Activated naive CD4-positive, alpha-beta T cell (primary cell): ENCODE data around the gene LDB3.

ENCODE experiments used
- DNase-seq, 4 experiments: peaks; one replicate each; lab custom pipeline; 2025; lab: John Stamatoyannopoulos, UW

Gene LDB3

DNA sequence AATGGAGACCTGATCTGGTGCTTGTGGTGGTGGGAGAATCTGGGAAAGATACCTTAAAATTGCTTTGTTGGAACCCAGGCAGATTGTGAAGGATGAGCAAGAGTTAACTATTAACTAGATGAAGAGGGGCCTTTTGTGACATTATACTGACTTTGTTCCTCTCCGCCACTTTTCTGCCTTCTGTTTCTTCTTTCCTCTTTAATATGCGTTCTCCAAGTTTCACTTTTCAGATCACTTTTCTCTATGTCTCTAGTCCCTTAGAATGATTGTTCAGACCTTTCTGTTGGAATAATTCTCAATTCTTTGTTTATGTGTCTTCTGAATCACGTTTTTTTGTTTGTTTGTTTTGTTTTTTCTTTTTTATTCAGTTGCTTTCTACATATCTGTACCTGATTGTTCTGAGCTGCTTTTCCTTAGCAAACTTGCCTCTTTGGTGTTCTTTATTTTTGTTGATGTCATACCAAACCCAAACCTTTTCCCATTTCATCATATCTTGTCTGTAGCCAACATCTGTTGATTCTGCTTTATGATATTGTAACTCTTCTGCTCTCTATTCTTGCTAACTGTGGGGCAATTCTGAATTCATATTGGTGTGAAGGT is 90.9 kb downstream of the LDB3 start:
- DNase-seq = no peak

DNA sequence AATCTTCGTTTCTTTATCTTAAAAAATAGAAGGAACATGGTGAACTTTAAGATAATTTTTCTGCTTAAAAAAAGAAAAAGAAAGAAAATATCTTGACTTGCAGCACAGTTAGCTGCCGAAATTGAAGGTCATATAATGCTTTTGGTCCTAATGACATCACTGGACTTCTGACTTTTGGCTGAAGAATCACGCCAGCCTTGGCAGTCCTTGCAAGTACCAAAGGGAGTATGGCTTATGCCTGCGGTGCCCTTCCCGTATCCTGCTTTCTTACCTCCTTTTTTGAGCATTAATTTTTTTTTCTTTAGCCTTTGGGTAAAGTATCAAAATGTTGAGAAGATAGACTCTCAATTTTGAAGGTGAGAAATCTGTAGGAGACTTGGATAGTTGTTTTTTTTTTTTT is 95.1 kb downstream of the LDB3 start:
- no peak for DNase-seq

DNA sequence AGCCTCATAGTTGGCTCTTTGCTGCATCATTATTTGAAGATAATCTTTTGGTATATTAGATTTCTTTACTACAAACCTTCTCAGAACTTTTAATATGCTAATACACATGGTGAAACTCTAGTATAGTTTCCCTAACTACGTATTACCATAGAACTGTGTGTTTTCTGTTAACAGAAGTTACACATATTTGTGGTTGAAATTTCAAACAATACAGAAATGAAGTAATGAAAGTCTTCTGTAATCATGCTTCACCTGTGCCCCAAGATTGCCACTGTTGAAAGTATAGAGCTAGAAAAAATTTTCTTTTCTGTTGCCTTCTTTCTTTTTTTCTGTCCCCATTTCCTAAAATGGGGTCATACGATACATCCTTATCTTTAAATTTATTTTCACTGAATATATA is 97.2 kb downstream of the LDB3 start:
- DNase-seq = no peak

DNA sequence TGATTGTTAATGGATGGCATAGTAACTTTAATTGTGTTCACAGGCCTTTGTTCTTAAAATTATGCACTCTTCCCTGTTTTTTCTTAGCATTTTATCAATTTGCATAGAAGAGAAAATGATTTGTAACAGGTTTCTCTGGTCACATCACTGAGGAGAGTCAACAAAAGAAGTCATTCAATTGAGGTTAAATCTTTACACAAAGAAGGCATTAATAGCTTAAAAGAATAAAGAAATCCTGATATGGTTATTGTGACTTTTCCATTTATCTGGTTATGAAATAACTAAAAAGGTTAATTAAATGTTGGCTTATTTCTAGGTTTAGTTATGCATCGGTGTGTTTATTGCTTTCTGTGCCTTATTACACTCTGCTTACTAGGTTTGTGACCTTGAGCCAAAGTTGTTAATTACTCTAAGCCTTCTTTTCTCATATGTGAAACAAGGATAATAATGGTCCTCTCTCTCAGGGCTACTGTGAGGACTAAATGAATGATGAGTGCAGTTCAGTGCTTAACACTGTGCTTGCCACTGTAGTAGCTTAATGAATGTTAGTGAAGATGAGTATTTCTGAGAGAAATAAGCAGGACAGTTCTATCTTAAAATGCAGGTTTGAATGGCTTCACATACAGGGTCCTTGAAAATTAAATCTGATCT is 100.2 kb downstream of the LDB3 start:
- no peak for DNase-seq

DNA sequence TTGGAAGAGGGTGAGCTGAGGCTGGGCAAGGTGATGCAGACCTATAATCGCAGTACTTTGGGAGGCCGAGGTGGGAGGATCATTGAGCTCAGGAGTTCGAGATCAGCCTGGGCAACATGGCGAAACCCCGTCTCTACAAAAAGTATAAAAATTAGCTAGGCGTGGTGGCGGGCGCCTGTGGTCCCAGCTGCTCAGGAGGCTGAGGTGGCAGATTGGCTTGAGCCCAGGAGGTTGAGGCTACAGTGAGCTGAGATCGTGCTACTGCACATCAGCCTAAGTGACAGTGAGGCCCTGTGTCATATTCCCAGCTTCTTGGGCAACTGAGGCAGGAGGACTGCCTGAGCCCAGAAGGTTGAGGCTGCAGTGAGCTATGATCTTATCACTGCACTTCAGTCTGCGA is 101.7 kb downstream of the LDB3 start:
- DNase-seq = no peak

DNA sequence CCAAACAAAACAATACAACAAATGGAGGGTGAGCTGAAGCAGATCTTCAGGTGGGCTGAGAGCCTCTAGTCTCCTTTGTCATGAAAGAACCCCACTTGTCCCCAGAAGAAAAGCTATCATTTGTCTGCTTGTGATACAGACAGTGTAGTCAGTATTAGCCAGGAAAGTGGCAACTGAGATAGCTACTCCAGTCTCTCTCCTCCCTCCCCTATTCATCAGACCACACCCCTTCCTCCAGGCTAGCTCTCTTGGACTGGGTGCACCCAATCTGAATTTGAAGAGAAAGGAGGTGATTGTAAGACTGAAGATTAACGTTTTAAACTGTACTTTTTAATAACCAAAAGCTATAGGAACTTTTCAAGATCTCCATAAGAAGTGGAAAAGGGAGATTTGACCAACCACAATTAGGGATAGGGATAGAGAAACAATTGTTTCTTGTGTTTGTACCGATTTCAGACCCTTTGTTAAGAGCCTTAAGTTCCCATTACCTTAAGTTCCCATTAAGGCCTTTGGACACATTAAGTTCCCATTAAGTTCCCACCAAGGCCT is 102.2 kb downstream of the LDB3 start:
- no peak for DNase-seq

DNA sequence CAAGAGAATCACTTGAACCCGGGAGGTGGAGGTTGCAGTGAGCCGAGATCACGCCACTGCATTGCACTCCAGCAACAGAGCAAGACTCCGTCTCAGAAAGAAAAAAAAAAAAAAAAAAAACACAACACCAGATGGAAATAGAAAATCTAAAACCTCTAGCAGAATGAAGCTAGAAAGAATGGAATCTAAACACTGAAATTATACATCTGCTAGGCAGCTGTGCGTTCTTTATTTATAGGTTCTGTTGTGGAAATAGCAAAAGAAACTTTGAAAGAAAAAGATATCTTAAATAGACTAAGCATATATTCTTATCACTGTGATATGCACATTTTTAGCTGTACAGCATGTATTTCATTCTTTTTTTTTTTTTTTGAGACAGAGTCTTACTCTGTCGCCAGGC is 105.2 kb downstream of the LDB3 start:
- DNase-seq = no peak

DNA sequence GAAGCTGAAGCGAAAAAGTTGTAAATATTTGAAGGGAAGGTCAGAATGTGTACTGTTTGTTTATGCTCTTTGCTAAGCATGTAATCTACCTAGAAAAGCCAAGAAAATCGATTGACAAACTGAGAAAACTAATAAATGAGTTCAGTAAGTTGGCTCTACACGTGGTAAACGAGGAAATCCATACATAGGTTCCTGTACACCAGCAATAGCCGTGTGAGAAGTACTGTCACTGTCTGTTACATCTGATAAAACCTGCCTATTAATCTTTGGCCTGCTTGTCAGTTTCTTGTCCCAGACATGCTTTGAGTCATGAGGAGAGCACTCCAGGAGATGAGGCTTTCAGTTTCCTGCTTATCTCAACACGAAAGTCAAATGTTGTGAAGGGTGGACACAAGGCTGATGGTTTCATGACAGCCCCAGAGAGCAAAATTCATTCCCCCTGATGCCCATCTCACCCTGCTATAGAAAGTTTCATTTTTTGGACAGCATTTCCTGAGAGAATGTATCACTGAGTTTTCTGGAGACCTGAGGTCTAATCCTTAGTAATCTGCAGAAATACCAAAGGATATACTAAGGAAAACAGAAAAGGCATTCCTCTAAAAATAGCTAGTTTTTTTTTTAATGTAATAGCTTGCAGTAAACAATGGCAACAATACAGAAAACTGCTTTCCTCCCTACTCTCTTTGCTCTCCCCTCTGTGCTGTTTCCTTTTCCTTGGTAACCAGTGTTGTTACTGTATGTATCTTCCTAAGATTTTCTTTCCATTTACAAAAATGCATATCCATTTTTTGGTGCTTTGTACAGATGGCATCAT is 107.0 kb downstream of the LDB3 start:
- no peak for DNase-seq

DNA sequence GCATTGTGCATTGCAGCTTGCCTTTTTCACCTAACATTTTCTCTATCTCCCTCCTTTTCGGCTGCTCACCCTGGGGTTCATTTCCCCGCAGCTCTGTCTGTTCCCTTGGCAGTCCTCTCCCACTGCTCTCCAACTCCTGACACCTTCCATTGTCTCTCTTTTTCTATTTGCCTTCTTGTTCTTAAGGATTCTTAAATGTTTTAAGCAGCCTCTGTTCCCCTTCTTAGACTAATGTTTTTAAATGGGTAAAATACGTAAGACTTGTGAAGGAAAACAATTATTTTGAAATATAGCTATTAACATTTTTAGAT is 107.5 kb downstream of the LDB3 start:
- no peak for DNase-seq

DNA sequence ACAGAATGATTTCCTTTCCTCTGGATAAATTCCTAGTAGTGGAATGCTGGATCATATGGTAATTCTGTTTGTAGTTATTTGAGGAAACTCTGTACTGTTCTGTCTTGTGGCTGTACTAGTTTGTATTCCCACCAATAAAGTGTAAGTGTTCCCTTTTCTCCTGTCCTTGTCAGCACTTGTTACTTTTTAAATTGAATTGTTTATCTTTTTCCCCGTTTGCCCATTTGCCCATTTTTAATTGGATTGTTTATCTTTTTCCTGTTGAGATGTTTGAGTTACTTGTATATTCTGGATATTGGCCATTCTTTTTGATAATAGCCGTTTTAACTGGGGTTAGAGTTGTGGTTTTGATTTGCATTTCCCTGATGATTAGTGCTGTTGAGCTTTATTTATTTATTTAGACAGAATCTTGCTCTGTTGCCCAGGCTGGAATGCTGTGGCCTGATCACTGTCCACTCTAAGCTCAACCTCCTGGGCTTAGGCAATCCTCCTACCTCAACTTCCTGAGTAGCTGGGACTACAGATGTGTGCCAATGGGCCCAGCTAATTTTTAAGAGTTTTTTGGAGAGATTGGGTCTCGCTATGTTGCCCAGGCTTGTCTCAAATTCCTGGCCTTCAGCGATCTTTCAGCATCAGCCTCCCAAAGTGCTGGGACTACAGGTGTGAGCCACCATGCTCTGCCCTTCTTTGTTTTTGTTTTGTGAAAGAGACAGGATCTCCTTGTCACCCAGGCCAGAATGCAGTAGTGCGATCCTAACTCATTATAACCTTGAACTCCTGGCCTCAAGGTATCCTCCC is 111.1 kb downstream of the LDB3 start:
- DNase-seq = no peak

DNA sequence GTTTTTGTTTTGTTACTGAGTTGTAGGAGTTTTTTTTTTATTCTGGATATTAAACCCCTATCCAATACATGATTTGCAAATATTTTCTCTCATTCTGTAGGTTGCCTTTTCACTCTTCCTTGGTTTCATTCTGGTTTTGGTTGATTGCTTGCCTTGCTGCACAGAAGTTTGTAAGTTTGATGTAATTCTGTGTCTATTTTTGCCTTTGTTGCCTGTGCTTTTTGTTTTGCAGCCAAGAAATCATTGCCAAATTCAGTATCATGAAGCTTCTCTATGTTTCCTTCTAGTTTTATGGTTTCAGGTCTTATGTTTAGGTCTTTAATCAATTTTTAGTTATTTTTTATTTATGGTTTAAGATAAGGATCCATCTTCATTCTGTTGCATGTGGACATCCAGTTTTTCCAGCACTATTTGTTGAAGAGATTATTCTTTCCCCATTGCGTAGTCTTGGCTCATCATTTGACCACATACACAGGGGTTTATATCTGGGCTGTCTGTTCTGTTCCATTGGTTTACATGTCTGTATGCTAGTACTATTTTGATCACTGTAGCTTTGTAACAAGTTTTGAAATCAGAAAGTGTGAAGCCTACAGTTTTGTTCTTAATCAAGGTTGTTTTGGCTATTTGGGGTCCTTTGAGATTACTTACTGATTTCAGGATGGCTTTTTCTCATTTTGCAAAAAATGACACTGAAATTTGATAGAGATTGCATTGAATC is 114.5 kb downstream of the LDB3 start:
- DNase-seq = no peak

DNA sequence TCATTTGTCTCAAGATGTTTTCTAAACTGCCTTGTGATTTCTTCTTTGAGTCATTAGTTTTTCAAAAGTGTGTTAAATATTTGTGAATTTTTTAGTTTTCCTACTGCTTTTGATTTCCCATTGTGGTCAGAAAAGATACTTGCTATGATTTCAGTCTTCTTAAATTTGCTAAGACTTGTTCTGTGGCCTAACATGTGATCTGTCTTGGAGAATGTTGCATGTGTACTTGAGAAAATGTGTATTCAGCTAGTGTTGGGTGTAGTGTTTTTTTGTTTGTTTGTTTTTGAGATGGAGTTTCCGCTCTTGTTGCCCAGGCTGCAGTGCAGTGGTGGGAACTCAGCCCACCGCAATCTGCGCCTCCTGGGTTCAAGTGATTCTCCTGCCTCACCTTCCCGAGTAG is 116.7 kb downstream of the LDB3 start:
- no peak for DNase-seq
